Stimulated activated CD4-positive, alpha-beta T cell treated with anti-CD3 and anti-CD28 coated beads, Interleukin-4, amount 100 ng/mL, for 24 hours (primary cell): ENCODE measurements around the gene IDH3A.

Experiments
- DNase-seq: peaks from one replicate; pipeline ENCODE4 v3.0.0-alpha.2; 2020

The IDH3A gene

GRCh38 chr15:78170848-78171773 is 21.9 kb downstream of the IDH3A start:
- DNase-seq: no peak

GRCh38 chr15:78171864-78172472 is 22.8 kb downstream of the IDH3A start:
- no peak for DNase-seq

GRCh38 chr15:78174401-78174800 is 25.2 kb downstream of the IDH3A start:
- no peak for DNase-seq

- DNase-seq: no peak
These were observed 26.2 kb downstream of the IDH3A start for GRCh38 chr15:78175330-78175729.

GRCh38 chr15:78177447-78177873 is 28.3 kb downstream of the IDH3A start:
- peak; percentile 25 for DNase-seq

GRCh38 chr15:78178064-78178463 is 28.9 kb downstream of the IDH3A start:
- DNase-seq: no peak

- no peak for DNase-seq
These were observed 30.2 kb downstream of the IDH3A start for GRCh38 chr15:78179286-78179840.

- no peak for DNase-seq
These were observed 30.7 kb downstream of the IDH3A start for GRCh38 chr15:78179906-78180305.

GRCh38 chr15:78182336-78182700 is 33.2 kb downstream of the IDH3A start:
- DNase-seq: no peak

GRCh38 chr15:78182821-78183220 is 33.7 kb downstream of the IDH3A start:
- DNase-seq: no peak

- DNase-seq: no peak
These were observed 43.8 kb downstream of the IDH3A start for GRCh38 chr15:78192826-78193594.

GRCh38 chr15:78193731-78194567 is 44.8 kb downstream of the IDH3A start:
- DNase-seq: no peak

GRCh38 chr15:78194568-78194925 is 45.4 kb downstream of the IDH3A start:
- no peak for DNase-seq

- DNase-seq: peak; percentile 43
These were observed 46.6 kb downstream of the IDH3A start for GRCh38 chr15:78195735-78196201.

- no peak for DNase-seq
These were observed 48.5 kb downstream of the IDH3A start for GRCh38 chr15:78197632-78198031.

GRCh38 chr15:78200276-78200930 is 51.2 kb downstream of the IDH3A start:
- DNase-seq: no peak

- DNase-seq: no peak
These were observed 52.4 kb downstream of the IDH3A start for GRCh38 chr15:78201281-78202190.

GRCh38 chr15:78203346-78204225 is 54.4 kb downstream of the IDH3A start:
- DNase-seq: no peak
